GM23338 (cell line): ENCODE results near the gene CSGALNACT2. TPM values are rescaled to one million over a fixed set of nuclear protein-coding genes. Genes with fewer than 3 reads are reported as not detected.

Experiments
- ATAC-seq: fragments of 200-7000 bp; cut with Tn5 transposase; 3 replicates; pipeline ENCODE4 v1.9.1; 2020
- DNase-seq: peaks from one replicate; pipeline ENCODE4 v3.0.0-alpha.2; 2015; ENCODE audit warnings: low spot score
- H2AFZ ChIP-seq: fragments of 200-600 bp; sonication (generic); 2 replicates; pipeline ENCODE4 v1.8.0; 2016; ENCODE audit warnings: antibody characterized with exemption, mild to moderate bottlenecking, moderate library complexity
- H3F3A ChIP-seq: fragments of 200-600 bp; sonication (generic); replicated peaks from 2 replicates; pipeline ENCODE4 v1.8.0; 2017; ENCODE audit warnings: antibody characterized with exemption, mixed run types, low read depth
- H3K27ac ChIP-seq: fragments of 200-600 bp; sonication (generic); 2 replicates; pipeline ENCODE4 v1.6.1; 2016; ENCODE audit warnings: low read depth
- H3K27me3 ChIP-seq: fragments of 200-600 bp; sonication (generic); 2 replicates; pipeline ENCODE4 v1.8.0; 2016; ENCODE audit warnings: mild to moderate bottlenecking, mixed run types, moderate library complexity; ENCODE audit not compliant: insufficient read depth
- H3K36me3 ChIP-seq: fragments of 200-600 bp; sonication (generic); 2 replicates; pipeline ENCODE4 v1.8.0; 2016; ENCODE audit warnings: mild to moderate bottlenecking; ENCODE audit not compliant: insufficient read depth
- H3K4me1 ChIP-seq: fragments of 200-600 bp; sonication (generic); 2 replicates; pipeline ENCODE4 v1.8.0; 2016; ENCODE audit warnings: mild to moderate bottlenecking, moderate library complexity; ENCODE audit not compliant: insufficient read depth
- H3K4me2 ChIP-seq: fragments of 200-600 bp; sonication (generic); 2 replicates; pipeline ENCODE4 v1.7.1; 2017; ENCODE audit warnings: mixed run types
- H3K4me3 ChIP-seq: fragments of 200-600 bp; sonication (generic); 2 replicates; pipeline ENCODE4 v1.6.1; 2016; ENCODE audit warnings: mixed run types
- H3K79me2 ChIP-seq: fragments of 200-600 bp; sonication (generic); replicated peaks from 2 replicates; pipeline ENCODE4 v1.8.0; 2017; ENCODE audit warnings: mild to moderate bottlenecking; ENCODE audit not compliant: insufficient read depth
- H3K9me2 ChIP-seq: fragments of 200-600 bp; sonication (generic); 2 replicates; pipeline ENCODE4 v1.8.0; 2017; ENCODE audit not compliant: insufficient read depth
- H4K20me1 ChIP-seq: fragments of 200-600 bp; sonication (generic); replicated peaks from 2 replicates; pipeline ENCODE4 v1.8.0; 2017; ENCODE audit warnings: mild to moderate bottlenecking; ENCODE audit not compliant: insufficient read depth
- H3K27ac Mint-ChIP-seq: 2 replicates; pipeline ENCODE4 v1.8.0; 2020; ENCODE audit warnings: inconsistent platforms, mild to moderate bottlenecking, moderate library complexity, mixed read lengths
- H3K27me3 Mint-ChIP-seq: 3 replicates; pipeline ENCODE4 v1.8.0; 2022; ENCODE audit warnings: low read depth, mild to moderate bottlenecking, moderate library complexity, mixed read lengths, inconsistent platforms; ENCODE audit not compliant: insufficient read depth, poor library complexity
- H3K36me3 Mint-ChIP-seq: 3 replicates; pipeline ENCODE4 v1.8.0; 2021; ENCODE audit warnings: low read depth, mild to moderate bottlenecking, inconsistent platforms, moderate library complexity, mixed read lengths
- H3K4me1 Mint-ChIP-seq: 3 replicates; pipeline ENCODE4 v1.8.0; 2020; ENCODE audit warnings: mild to moderate bottlenecking, inconsistent platforms, mixed read lengths
- H3K4me3 Mint-ChIP-seq: 3 replicates; pipeline ENCODE4 v1.8.0; 2021; ENCODE audit warnings: moderate library complexity, mild to moderate bottlenecking, inconsistent platforms, mixed read lengths
- H3K9me3 Mint-ChIP-seq: 3 replicates; pipeline ENCODE4 v1.8.0; 2020; ENCODE audit warnings: moderate library complexity, mild to moderate bottlenecking, inconsistent platforms, mixed read lengths
- CREB1 ChIP-seq: fragments of 250-450 bp; sonication (Bioruptor Pico); IDR thresholded peaks from 2 replicates; pipeline ENCODE4 v1.5.0; 2020; ENCODE audit warnings: low read depth, mild to moderate bottlenecking, moderate library complexity
- CTCF ChIP-seq, 2 experiments: fragments of 200-600 bp in 1 of 2; sonication (generic) in 1 of 2; conservative IDR thresholded peaks; 2 replicates each; pipeline versions ENCODE4 v1.5.1 to v1.6.1; 2016 to 2017; ENCODE audit warnings: antibody characterized with exemption in 2 of 2, low read depth in 2 of 2, mild to moderate bottlenecking in 2 of 2, moderate library complexity in 1 of 2
- EZH2 ChIP-seq: fragments of 200-600 bp; sonication (generic); IDR thresholded peaks from one replicate; pipeline ENCODE4 v1.8.0; 2017; ENCODE audit warnings: antibody characterized with exemption, mild to moderate bottlenecking, low read depth; ENCODE audit not compliant: unreplicated experiment
- EZH2phosphoT487 ChIP-seq: fragments of 200-600 bp; sonication (generic); IDR thresholded peaks from one replicate; pipeline ENCODE4 v1.8.1; 2018; ENCODE audit warnings: antibody characterized with exemption; ENCODE audit not compliant: unreplicated experiment
- POLR2AphosphoS5 ChIP-seq: IDR thresholded peaks from 2 replicates; pipeline ENCODE4 v1.6.1; 2016; ENCODE audit warnings: antibody characterized with exemption, low read depth
- STAT1 ChIP-seq: IDR thresholded peaks from one replicate; pipeline ENCODE4 v1.6.1; 2016; ENCODE audit warnings: antibody characterized with exemption; ENCODE audit not compliant: unreplicated experiment
- ZNF114 ChIP-seq: fragments of 250-450 bp; sonication (Bioruptor Pico); IDR thresholded peaks from 2 replicates; pipeline ENCODE4 v1.5.0; 2020; ENCODE audit warnings: mild to moderate bottlenecking, moderate library complexity
- ZNF331 ChIP-seq: fragments of 250-450 bp; sonication (Bioruptor Pico); IDR thresholded peaks from 2 replicates; pipeline ENCODE4 v1.5.0; 2020; ENCODE audit warnings: low read depth, mild to moderate bottlenecking, moderate library complexity
- polyA plus RNA-seq: library from polyadenylated mRNA; unstranded; fragments of >200 nt; fragmentation: Nextera tagmentation; extraction: Ambion mirVana; gene quantifications from 2 replicates; pipeline ENCODE4 v1.2.1, GENCODE V29; 2016
- total RNA-seq: library from RNA; depleted of rRNA; stranded (reverse); fragments of >200 nt; shearing (Covaris generic); gene quantifications from 2 replicates; pipeline ENCODE4 v1.2.3, GENCODE V29; 2014
- TF ChIP-seq, protein P1 (sequence below): IDR thresholded peaks from 2 replicates; pipeline ENCODE4 v1.6.1; 2016; ENCODE audit warnings: antibody characterized with exemption
- TF ChIP-seq, protein P2 (sequence below): fragments of 250-450 bp; sonication (Bioruptor Pico); IDR thresholded peaks from 2 replicates; pipeline ENCODE4 v1.5.0; 2020; ENCODE audit warnings: mild to moderate bottlenecking, moderate library complexity

The CSGALNACT2 gene
- total and polyA plus RNA-seq, 2 experiments from 2014 or later: 3.0 to 4.6 TPM

GRCh38 chr10:43187213-43187612 is 49.0 kb downstream of the CSGALNACT2 start (continued):
- TF ChIP-seq CTCF (conservative IDR thresholded peaks at IDR 0.05; ENCODE audit: low read depth in 2 of 2) (no peak), EZH2 (no peak), EZH2phosphoT487 (no peak)

GRCh38 chr10:43188702-43189101 is 50.5 kb downstream of the CSGALNACT2 start:
- no peak overlapping the region for H3K4me3 ChIP-seq
- H3K9me2 ChIP-seq: no peaks in the 10 kb centered on the region
- H3K36me3 ChIP-seq: no peaks in the 10 kb centered on the region
- ATAC-seq (no peak), DNase-seq (no peak)
- peaks cover 12% of the 10 kb centered on the region for H3K27me3 Mint-ChIP-seq
- no peaks in the 10 kb centered on the region for H3K4me1 Mint-ChIP-seq
- H3F3A ChIP-seq: no peaks in the 10 kb centered on the region
- H3K27me3 ChIP-seq: no peaks in the 10 kb centered on the region
- H3K36me3 Mint-ChIP-seq: peaks cover 4% of the 10 kb centered on the region; the same call in 2 of the 3 replicates
- H3K27ac ChIP-seq: no peak overlapping the region
- H3K4me3 Mint-ChIP-seq: no peak overlapping the region
- peaks cover 3% of the 10 kb centered on the region; the same call in 1 of the 2 replicates for H4K20me1 ChIP-seq
- H3K4me2 ChIP-seq: no peak overlapping the region
- no peaks in the 10 kb centered on the region for H3K4me1 ChIP-seq
- H3K9me3 Mint-ChIP-seq: no peaks in the 10 kb centered on the region
- H2AFZ ChIP-seq: no peak overlapping the region
- TF ChIP-seq STAT1 (no peak), ZNF331 (CRISPR knock-in tag) (no peak), CREB1 (CRISPR knock-in tag) (no peak)
- TF ChIP-seq, protein P1, sequence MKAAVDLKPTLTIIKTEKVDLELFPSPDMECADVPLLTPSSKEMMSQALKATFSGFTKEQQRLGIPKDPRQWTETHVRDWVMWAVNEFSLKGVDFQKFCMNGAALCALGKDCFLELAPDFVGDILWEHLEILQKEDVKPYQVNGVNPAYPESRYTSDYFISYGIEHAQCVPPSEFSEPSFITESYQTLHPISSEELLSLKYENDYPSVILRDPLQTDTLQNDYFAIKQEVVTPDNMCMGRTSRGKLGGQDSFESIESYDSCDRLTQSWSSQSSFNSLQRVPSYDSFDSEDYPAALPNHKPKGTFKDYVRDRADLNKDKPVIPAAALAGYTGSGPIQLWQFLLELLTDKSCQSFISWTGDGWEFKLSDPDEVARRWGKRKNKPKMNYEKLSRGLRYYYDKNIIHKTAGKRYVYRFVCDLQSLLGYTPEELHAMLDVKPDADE: no peak
- no peaks in the 10 kb centered on the region for H3K79me2 ChIP-seq
- no peak overlapping the region for H3K27ac Mint-ChIP-seq

DNA sequence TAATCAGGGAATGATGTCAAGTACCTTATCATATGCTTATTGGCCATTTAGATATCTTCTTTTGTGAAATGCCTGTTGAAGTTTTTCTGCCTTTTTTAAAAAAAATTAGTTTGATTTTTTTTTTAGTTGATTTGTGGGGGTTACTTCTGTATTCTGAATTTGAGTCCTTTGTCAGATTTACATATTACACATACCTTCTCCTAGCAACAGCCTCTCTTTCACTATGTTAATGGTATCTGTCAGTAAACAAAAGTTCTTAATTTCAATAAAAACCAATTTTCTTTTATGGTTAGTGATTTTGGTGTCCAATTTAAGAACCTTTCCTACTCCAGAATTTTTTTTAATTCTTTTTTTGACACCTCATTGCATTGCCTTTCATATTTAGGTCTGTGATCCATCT is 52.0 kb downstream of the CSGALNACT2 start:
- Mint-ChIP-seq H3K4me1 (peaks cover 5% of the 10 kb centered on the region; the same call in 2 of the 3 replicates), H3K27ac (no peak overlapping the region), H3K4me3 (no peak overlapping the region), H3K36me3 (peaks cover 6% of the 10 kb centered on the region; the same call in 2 of the 3 replicates), H3K9me3 (no peaks in the 10 kb centered on the region), H3K27me3 (peaks cover 13% of the 10 kb centered on the region)
- Histone ChIP-seq H3K27me3 (no peaks in the 10 kb centered on the region), H3K9me2 (no peaks in the 10 kb centered on the region), H3K4me1 (no peaks in the 10 kb centered on the region), H3K27ac (no peak overlapping the region), H3K4me3 (no peak overlapping the region), H2AFZ (no peak overlapping the region), H3K79me2 (no peaks in the 10 kb centered on the region), H4K20me1 (peaks cover 3% of the 10 kb centered on the region; the same call in 1 of the 2 replicates), H3F3A (no peaks in the 10 kb centered on the region), H3K4me2 (no peak overlapping the region), H3K36me3 (no peaks in the 10 kb centered on the region)
- DNase-seq (no peak), ATAC-seq (no peak)
- TF ChIP-seq, protein P1: no peak
- no peak for TF ChIP-seq EZH2phosphoT487
- TF ChIP-seq STAT1: no peak
- TF ChIP-seq, protein P2, sequence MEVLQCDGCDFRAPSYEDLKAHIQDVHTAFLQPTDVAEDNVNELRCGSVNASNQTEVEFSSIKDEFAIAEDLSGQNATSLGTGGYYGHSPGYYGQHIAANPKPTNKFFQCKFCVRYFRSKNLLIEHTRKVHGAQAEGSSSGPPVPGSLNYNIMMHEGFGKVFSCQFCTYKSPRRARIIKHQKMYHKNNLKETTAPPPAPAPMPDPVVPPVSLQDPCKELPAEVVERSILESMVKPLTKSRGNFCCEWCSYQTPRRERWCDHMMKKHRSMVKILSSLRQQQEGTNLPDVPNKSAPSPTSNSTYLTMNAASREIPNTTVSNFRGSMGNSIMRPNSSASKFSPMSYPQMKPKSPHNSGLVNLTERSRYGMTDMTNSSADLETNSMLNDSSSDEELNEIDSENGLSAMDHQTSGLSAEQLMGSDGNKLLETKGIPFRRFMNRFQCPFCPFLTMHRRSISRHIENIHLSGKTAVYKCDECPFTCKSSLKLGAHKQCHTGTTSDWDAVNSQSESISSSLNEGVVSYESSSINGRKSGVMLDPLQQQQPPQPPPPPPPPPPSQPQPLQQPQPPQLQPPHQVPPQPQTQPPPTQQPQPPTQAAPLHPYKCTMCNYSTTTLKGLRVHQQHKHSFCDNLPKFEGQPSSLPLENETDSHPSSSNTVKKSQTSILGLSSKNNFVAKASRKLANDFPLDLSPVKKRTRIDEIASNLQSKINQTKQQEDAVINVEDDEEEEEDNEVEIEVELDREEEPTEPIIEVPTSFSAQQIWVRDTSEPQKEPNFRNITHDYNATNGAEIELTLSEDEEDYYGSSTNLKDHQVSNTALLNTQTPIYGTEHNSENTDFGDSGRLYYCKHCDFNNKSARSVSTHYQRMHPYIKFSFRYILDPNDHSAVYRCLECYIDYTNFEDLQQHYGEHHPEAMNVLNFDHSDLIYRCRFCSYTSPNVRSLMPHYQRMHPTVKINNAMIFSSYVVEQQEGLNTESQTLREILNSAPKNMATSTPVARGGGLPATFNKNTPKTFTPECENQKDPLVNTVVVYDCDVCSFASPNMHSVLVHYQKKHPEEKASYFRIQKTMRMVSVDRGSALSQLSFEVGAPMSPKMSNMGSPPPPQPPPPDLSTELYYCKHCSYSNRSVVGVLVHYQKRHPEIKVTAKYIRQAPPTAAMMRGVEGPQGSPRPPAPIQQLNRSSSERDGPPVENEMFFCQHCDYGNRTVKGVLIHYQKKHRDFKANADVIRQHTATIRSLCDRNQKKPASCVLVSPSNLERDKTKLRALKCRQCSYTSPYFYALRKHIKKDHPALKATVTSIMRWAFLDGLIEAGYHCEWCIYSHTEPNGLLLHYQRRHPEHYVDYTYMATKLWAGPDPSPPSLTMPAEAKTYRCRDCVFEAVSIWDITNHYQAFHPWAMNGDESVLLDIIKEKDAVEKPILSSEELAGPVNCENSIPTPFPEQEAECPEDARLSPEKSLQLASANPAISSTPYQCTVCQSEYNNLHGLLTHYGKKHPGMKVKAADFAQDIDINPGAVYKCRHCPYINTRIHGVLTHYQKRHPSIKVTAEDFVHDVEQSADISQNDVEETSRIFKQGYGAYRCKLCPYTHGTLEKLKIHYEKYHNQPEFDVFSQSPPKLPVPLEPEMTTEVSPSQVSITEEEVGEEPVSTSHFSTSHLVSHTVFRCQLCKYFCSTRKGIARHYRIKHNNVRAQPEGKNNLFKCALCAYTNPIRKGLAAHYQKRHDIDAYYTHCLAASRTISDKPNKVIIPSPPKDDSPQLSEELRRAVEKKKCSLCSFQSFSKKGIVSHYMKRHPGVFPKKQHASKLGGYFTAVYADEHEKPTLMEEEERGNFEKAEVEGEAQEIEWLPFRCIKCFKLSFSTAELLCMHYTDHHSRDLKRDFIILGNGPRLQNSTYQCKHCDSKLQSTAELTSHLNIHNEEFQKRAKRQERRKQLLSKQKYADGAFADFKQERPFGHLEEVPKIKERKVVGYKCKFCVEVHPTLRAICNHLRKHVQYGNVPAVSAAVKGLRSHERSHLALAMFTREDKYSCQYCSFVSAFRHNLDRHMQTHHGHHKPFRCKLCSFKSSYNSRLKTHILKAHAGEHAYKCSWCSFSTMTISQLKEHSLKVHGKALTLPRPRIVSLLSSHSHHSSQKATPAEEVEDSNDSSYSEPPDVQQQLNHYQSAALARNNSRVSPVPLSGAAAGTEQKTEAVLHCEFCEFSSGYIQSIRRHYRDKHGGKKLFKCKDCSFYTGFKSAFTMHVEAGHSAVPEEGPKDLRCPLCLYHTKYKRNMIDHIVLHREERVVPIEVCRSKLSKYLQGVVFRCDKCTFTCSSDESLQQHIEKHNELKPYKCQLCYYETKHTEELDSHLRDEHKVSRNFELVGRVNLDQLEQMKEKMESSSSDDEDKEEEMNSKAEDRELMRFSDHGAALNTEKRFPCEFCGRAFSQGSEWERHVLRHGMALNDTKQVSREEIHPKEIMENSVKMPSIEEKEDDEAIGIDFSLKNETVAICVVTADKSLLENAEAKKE (CRISPR knock-in tag): no peak
- TF ChIP-seq CREB1 (CRISPR knock-in tag): no peak
- TF ChIP-seq POLR2AphosphoS5: no peak
- no peak for TF ChIP-seq ZNF114 (CRISPR knock-in tag)
